Measurements from ENCODE around the gene WDR90. TPM values are rescaled to one million over a fixed set of nuclear protein-coding genes. Genes with fewer than 3 reads are reported as not detected.

WDR90 gene
- total and polyA plus RNA-seq, 8 donors = 14.7 to 91.3 (median 22.3) TPM

- ATAC-seq (no peak), FAIRE-seq (no peak), DNase-seq (peak in 1 of 6 donors; percentile 67)
- 84 to 90% methylated on average over 7 of the region's 7 CpGs for WGBS, 2 donors
- Histone ChIP-seq H3K9me3 (no peaks in the 10 kb centered on the region), H3K27me3 (no peaks in the 10 kb centered on the region), H3K27ac (no peak overlapping the region), H3K36me3 (peaks cover 0 to 8% (median 0%) of the 10 kb centered on the region in 3 donors), H3K4me1 (peaks cover 12 to 16% (median 14%) of the 10 kb centered on the region in 3 donors), H3K4me3 (peak overlapping the region in 2 of 4 donors; percentile 78 to 81)
- intact Hi-C loops (cut with DNase I) = no loop called here
- TF ChIP-seq, protein P1, sequence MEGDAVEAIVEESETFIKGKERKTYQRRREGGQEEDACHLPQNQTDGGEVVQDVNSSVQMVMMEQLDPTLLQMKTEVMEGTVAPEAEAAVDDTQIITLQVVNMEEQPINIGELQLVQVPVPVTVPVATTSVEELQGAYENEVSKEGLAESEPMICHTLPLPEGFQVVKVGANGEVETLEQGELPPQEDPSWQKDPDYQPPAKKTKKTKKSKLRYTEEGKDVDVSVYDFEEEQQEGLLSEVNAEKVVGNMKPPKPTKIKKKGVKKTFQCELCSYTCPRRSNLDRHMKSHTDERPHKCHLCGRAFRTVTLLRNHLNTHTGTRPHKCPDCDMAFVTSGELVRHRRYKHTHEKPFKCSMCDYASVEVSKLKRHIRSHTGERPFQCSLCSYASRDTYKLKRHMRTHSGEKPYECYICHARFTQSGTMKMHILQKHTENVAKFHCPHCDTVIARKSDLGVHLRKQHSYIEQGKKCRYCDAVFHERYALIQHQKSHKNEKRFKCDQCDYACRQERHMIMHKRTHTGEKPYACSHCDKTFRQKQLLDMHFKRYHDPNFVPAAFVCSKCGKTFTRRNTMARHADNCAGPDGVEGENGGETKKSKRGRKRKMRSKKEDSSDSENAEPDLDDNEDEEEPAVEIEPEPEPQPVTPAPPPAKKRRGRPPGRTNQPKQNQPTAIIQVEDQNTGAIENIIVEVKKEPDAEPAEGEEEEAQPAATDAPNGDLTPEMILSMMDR (IDR thresholded peaks at IDR 0.05) = no peak
Measured at GRCh38 chr16:634996-635395, 14.2 kb upstream of the WDR90 start.

DNA sequence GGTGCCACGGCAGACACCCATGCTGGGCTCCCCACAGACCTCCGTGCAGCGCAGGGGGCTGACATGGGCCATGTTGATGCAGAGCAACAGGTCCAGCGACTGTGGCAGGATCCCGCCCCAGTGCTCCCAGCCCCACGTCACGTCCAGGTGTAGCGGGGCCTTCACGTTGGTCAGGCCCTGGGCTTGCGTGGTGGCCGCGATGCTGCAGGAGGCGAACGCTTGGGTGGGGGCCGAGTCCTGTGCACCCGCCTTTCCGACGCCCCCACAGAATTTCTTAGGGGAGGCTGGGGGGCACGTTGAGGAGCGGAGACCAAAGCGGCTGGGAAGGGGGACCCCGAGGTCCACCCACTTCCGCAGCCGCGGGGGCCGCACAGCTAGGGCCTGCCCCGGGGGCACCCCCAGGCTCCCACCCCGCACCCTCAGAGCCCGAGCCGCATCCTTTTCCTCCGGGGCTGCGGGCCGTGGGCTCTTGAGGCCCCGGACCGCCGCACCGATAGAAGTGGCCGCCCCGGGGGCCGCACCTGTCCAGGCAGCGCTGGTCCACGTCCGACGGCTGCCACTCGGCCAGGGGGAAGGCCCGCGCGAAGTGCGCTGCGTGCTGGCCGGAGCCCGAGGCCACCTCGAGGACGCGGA lies 13.5 kb upstream of the WDR90 start:
- Histone ChIP-seq H3K4me1 (peaks cover 12 to 16% (median 14%) of the 10 kb centered on the region in 3 donors), H3K27ac (peak overlapping the region; percentile 83 to 97 (median 88)), H3K9me3 (no peaks in the 10 kb centered on the region), H3K36me3 (peaks cover 0 to 8% (median 0%) of the 10 kb centered on the region in 3 donors), H3K27me3 (no peaks in the 10 kb centered on the region), H3K4me3 (peak overlapping the region; percentile 72 to 84 (median 80))
- 4 to 6% methylated on average over 44 to 55 of the region's 55 CpGs for WGBS, 2 donors
- no peak for ATAC-seq
- TF ChIP-seq, protein P1 (IDR thresholded peaks at IDR 0.05) = no peak
- peak in 2 of 6 donors; percentile 58 to 67 for DNase-seq
- intact Hi-C loops (cut with DNase I) = no loop called here
- no peak for FAIRE-seq

- Histone ChIP-seq H3K27me3 (no peaks in the 10 kb centered on the region), H3K4me3 (peak within 1 kb of the TSS; percentile 72 to 84 (median 80)), H3K9me3 (no peaks in the 10 kb centered on the region), H3K27ac (peak within 1 kb of the TSS; percentile 83 to 97 (median 88)), H3K36me3 (peaks cover 0 to 8% (median 0%) of the 10 kb centered on the region in 3 donors), H3K4me1 (peaks cover 8 to 11% (median 10%) of the 10 kb centered on the region in 3 donors)
- ATAC-seq (peak; percentile 83 to 92 (median 87)), DNase-seq (peak; percentile 93 to 98 (median 95)), FAIRE-seq (no peak)
- intact Hi-C loops (cut with DNase I) = no loop called here
- WGBS, 2 donors = 0 to 1% methylated on average over 81 to 91 of the region's 91 CpGs
- TF ChIP-seq, protein P1 (IDR thresholded peaks at IDR 0.05) = no peak
Measured at GRCh38 chr16:636206-637080, 12.7 kb upstream of the WDR90 start, which contains the start of gene METTL26. TSS of gene METTL26 (minus strand) at chr16:636305. CDS start at chr16:636290, 15 bp downstream.

GRCh38 chr16:637081-638018 lies 11.8 kb upstream of the WDR90 start:
- 15 to 16% methylated on average over 50 to 53 of the region's 53 CpGs for WGBS, 2 donors
- intact Hi-C loops (cut with DNase I) = no loop called here
- FAIRE-seq = no peak

More at GRCh38 chr16:637081-638018, 11.8 kb upstream of the WDR90 start:
- H3K27ac ChIP-seq = peak overlapping the region; percentile 83 to 97 (median 88)
- H3K4me3 ChIP-seq = peak overlapping the region; percentile 72 to 84 (median 80)
- H3K27me3 ChIP-seq = no peaks in the 10 kb centered on the region
- peaks cover 8 to 11% (median 10%) of the 10 kb centered on the region in 3 donors for H3K4me1 ChIP-seq
- peaks cover 0 to 8% (median 0%) of the 10 kb centered on the region in 3 donors for H3K36me3 ChIP-seq
- ATAC-seq (peak; percentile 73 to 87 (median 79)), DNase-seq (peak; percentile 89 to 97 (median 94))
- TF ChIP-seq, protein P1 (IDR thresholded peaks at IDR 0.05) = no peak
- H3K9me3 ChIP-seq = no peaks in the 10 kb centered on the region
